ENCODE data around the gene AKTIP.

Gene AKTIP

DNA sequence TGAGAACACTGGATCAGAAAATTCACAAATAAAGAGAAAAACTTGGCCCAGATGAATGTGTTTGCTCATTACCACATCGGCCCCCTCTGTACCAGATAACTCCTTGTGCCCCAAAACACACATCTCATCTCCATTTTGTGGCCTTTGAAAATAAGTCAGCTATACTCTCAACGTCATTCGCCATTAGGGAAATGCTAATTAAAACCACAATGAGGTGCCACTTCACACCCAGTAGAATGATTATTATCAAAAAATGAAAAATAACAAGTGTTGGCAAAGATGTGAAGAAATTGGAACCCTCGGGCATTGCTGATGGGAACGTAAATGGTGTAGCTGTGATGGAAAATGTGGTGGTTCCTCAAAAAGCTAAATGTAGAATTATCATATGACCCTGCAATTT lies 34.6 kb upstream of the AKTIP start:
- no peak for DNase-seq (ENCODE audit: low read depth in 2 of 2)
- TF ChIP-seq, protein P1, sequence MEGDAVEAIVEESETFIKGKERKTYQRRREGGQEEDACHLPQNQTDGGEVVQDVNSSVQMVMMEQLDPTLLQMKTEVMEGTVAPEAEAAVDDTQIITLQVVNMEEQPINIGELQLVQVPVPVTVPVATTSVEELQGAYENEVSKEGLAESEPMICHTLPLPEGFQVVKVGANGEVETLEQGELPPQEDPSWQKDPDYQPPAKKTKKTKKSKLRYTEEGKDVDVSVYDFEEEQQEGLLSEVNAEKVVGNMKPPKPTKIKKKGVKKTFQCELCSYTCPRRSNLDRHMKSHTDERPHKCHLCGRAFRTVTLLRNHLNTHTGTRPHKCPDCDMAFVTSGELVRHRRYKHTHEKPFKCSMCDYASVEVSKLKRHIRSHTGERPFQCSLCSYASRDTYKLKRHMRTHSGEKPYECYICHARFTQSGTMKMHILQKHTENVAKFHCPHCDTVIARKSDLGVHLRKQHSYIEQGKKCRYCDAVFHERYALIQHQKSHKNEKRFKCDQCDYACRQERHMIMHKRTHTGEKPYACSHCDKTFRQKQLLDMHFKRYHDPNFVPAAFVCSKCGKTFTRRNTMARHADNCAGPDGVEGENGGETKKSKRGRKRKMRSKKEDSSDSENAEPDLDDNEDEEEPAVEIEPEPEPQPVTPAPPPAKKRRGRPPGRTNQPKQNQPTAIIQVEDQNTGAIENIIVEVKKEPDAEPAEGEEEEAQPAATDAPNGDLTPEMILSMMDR (IDR thresholded peaks at IDR 0.05; ENCODE audit: low read depth, low read length): no peak
- no peak overlapping the region for H3K4me3 ChIP-seq (replicated peaks in 1 of 2; ENCODE audit: low read depth in 2 of 2, low read length in 2 of 2)

DNA sequence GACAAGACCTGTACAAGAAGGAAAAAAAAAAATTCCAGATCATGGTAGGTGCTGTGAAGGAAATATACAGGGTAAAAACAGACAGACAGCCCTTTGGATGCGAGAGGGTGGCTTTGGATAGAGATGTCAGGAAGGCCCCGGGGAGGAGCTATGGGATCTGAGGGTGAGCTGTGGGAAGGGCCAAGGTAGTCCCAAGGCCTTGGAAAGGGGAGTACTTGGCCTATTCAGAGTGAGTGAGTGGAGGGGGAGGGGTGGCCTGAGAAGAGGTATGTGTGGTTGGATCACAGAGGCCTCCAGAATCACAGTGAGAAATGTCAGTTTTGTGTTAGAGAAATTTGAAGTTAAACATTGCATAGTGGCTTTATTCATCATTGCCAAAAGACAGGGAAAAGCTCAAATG lies 31.2 kb upstream of the AKTIP start:
- H3K4me3 ChIP-seq (replicated peaks in 1 of 2; ENCODE audit: low read depth in 2 of 2, low read length in 2 of 2): no peak overlapping the region
- TF ChIP-seq, protein P1 (IDR thresholded peaks at IDR 0.05; ENCODE audit: low read depth, low read length): no peak
- no peak for DNase-seq (ENCODE audit: low read depth in 2 of 2)

DNA sequence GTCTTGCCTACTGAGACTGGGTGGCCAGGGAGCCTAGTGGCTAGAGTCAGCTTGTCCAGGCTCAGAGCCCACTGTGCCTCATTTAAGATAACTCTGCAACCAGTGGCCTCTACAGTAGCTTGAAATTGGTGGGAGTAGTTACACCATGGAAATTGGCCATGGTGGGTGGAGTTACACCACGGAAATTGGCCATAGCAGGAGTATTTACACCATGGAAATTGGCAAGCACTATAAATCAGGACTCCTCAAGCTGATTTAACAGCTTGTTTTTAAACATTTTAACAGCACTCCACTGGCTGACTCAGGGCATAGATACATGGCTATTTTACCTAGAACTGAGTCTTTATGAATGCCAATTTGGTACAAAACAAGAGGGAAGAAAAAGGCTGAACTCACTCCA lies 27.7 kb upstream of the AKTIP start:
- TF ChIP-seq, protein P1 (IDR thresholded peaks at IDR 0.05; ENCODE audit: low read depth, low read length): no peak
- no peak overlapping the region for H3K4me3 ChIP-seq (replicated peaks in 1 of 2; ENCODE audit: low read depth in 2 of 2, low read length in 2 of 2)
- DNase-seq (ENCODE audit: low read depth in 2 of 2): no peak

DNA sequence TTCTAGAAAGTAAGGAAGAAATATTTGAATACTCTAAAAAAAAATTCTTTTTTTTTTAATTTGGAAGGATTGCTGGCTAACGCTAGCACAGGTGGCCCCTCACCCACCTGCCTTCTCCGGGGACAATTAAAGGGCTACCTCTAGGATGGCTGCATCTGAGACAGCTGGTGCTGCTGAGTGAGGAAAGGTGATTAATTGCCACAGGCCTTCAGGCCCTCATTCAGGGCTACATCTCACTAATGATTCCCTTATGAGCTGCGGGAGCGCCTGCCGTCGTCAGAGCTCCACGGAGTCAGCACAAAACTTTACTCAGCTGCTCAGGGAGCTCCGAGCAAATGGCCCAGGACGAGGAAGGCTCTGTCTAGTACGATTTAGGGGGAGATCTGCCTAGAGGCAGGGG lies 27.0 kb upstream of the AKTIP start:
- H3K4me3 ChIP-seq (replicated peaks in 1 of 2; ENCODE audit: low read depth in 2 of 2, low read length in 2 of 2): no peak overlapping the region
- DNase-seq (ENCODE audit: low read depth in 2 of 2): no peak
- TF ChIP-seq, protein P1 (IDR thresholded peaks at IDR 0.05; ENCODE audit: low read depth, low read length): no peak

DNA sequence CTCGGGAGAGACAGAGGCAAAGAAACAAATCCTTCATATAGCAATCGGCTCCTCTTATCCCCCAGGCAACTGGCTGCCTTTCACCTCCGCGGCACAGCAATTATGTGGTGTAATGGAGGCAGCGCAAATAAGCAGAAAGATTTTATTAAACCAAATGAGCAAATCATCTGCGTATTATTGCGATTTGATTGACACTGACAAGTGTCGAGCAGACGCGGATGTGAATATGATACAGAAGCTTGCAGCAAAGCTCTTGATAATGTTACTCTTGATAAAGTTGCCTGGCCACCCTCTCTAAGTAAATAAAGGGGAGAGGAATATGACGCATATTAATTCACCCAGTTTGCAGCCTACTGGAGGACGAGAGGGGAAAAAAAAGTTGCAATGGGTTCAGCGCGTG lies 26.5 kb upstream of the AKTIP start:
- no peak overlapping the region for H3K4me3 ChIP-seq (replicated peaks in 1 of 2; ENCODE audit: low read depth in 2 of 2, low read length in 2 of 2)

DNA sequence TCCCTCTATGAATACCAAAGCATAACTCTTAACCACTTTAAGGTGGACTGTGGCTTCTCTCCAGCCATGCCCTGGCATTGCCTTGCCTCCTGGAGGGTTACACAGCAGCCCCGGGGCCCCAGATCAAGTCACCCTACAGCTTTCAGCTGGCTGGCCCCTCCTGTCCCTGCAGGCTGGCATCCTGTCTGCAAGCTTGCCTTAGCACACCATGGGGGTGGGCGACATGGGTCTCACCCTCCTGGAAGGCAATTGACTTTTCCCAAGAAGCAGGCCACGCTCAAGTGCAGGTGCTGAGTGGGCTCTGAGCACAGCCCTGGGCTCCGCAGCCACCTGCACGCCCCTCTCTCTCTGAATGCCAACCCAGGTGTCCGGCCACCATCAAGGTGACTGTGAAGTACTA lies 25.8 kb upstream of the AKTIP start:
- DNase-seq (ENCODE audit: low read depth in 2 of 2): no peak
- no peak overlapping the region for H3K4me3 ChIP-seq (replicated peaks in 1 of 2; ENCODE audit: low read depth in 2 of 2, low read length in 2 of 2)
- TF ChIP-seq, protein P1 (IDR thresholded peaks at IDR 0.05; ENCODE audit: low read depth, low read length): no peak

More for the DNA sequence above, 26.5 kb upstream of the AKTIP start:
- TF ChIP-seq, protein P1 (IDR thresholded peaks at IDR 0.05; ENCODE audit: low read depth, low read length): no peak
- no peak for DNase-seq (ENCODE audit: low read depth in 2 of 2)

DNA sequence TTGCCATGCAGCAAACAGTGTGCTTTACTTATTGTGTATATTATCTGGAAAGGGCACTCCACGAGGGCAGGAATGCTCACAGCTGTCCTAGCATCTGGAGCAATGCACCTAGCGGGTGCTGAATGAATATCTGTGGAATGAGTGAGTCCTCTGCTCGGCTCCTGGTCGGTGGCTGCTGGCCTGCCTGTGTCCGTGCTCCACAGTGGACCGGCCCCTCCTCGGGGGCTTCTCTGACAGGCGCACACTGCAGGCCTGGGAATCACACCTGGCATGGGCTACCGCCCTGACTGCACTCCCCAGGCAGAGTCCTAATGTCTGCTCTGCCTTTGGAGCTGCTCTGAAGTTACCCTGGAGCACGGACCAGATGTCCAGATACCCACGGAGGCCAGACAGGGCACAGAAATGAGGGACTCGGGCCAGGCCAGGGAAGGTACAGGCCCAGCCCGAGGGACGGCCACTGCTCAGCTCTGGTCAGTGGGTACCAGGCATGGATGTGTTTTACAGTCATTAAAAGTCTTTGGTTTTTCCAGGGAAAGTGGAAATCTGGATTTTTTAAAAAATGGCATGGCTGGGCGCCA lies 21.1 kb upstream of the AKTIP start:
- TF ChIP-seq, protein P1 (IDR thresholded peaks at IDR 0.05; ENCODE audit: low read depth, low read length): no peak
- no peak overlapping the region for H3K4me3 ChIP-seq (replicated peaks in 1 of 2; ENCODE audit: low read depth in 2 of 2, low read length in 2 of 2)
- DNase-seq (ENCODE audit: low read depth in 2 of 2): no peak
